ENCODE data around the gene UCHL5. TPM values are rescaled to one million over a fixed set of nuclear protein-coding genes. Genes with fewer than 3 reads are reported as not detected.

UCHL5 gene
- total RNA-seq, 1 experiment from 2014 or later: 42.1 TPM

DNA sequence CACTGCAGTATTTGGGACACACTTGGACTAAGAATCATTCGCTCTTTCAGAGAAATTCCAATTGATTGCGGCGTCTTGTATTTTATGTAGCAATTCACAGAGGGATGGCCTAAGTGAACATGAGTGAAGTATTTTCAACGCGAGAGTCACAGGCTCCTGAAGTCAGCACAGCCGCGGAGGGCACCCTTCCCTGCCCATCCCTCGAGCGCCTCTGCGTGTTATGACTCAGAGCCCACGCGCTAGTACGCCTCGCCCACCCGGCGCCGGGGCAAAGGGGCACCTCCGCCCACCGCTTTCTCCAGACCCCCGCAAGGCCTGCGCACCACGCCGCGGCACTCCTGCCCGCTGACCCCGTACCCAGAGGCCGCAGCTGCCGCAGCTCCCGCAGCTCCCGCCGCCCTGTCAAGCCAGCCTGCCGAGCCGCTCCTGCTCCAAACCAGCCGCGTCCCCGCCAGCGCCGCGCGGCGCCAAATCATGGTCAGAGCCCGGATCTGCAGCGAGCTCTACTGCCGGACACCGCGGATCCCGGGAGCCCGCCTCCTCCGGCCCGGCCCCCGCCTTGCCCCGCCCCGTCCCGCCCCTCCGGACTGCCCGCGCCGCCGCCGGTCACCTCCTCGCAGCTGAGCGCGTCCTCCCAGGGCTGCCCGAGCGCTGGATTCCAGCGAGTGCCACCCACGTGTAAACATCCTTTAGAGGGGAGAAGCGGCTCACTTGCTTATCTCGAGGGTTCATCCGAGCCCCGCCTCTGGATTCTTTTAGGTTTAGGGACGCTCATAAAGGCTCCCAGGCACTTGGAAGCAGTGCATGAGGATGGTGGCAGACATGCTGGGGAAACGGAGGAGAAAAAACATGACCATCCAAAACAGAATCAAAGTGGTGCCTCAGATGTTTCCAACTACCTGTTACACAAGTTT lies 46.0 kb upstream of the UCHL5 start, which contains the start of gene GLRX2:
Gene GLRX2, minus strand, starts transcription at position 508 of the 914 bp plus-strand sequence. Its CDS starts 32 bp downstream, at position 476.
- H3K4ac ChIP-seq (ENCODE audit: low read depth, low read length): no peak within 1 kb of the TSS
- no peak within 1 kb of the TSS for H3K18ac ChIP-seq (ENCODE audit: insufficient read length, low read depth, low read length)
- no peak within 1 kb of the TSS for H2BK5ac ChIP-seq (ENCODE audit: insufficient read length, low read length)
- H4K5ac ChIP-seq (ENCODE audit: insufficient read length, low read depth, low read length): no peak within 1 kb of the TSS
- Mint-ChIP-seq H3K27me3 (ENCODE audit: low read depth) (peaks cover 13% of the 10 kb centered on the region), H3K27ac (peak within 1 kb of the TSS; percentile 73 to 95 (median 86); a peak in 4 of 7 replicates), H3K4me1 (peaks cover 12 to 13% of the 10 kb centered on the region in 2 experiments), H3K9me3 (no peaks in the 10 kb centered on the region), H3K36me3 (ENCODE audit: insufficient read depth in 1 of 3, low read depth in 3 of 3) (peaks cover 0 to 5% (median 0%) of the 10 kb centered on the region in 3 experiments; a peak in 1 of 7 replicates), H3K4me3 (peak within 1 kb of the TSS; percentile 81 to 92)
- no peaks in the 10 kb centered on the region for H3K4me1 ChIP-seq (ENCODE audit: insufficient read depth, low read length)
- H3K79me2 ChIP-seq (ENCODE audit: insufficient read depth, low read length): no peaks in the 10 kb centered on the region
- no peak within 1 kb of the TSS for H2BK15ac ChIP-seq (ENCODE audit: low read depth, low read length)
- no peak within 1 kb of the TSS for H3K23ac ChIP-seq (ENCODE audit: insufficient read length, low read depth, low read length)
- no peaks in the 10 kb centered on the region for H3K79me1 ChIP-seq (ENCODE audit: insufficient read depth, low read depth, low read length, poor library complexity, severe bottlenecking)
- H3K9me3 ChIP-seq (ENCODE audit: control insufficient read depth, low read depth, low read length): no peaks in the 10 kb centered on the region
- peak within 1 kb of the TSS; percentile 51 for H3K9ac ChIP-seq (ENCODE audit: extremely low read depth, insufficient read length, low read length)
- peak; percentile 91 for DNase-seq
- no peak within 1 kb of the TSS for H2BK20ac ChIP-seq (ENCODE audit: low read depth, low read length, poor library complexity, severe bottlenecking)
- H4K8ac ChIP-seq (replicated peaks; ENCODE audit: insufficient read length, low read depth, low read length): no peak within 1 kb of the TSS
- peaks cover 10% of the 10 kb centered on the region for H3K23me2 ChIP-seq (ENCODE audit: insufficient read length, low read depth, low read length, poor library complexity, severe bottlenecking)
- H3K14ac ChIP-seq (ENCODE audit: insufficient read depth, low read length): 0 out of 2 replicates have a peak within 1 kb of the TSS, but pooled peaks have one; percentile 24
- no peaks in the 10 kb centered on the region; the same call in 1 of the 2 replicates for H3K27me3 ChIP-seq (ENCODE audit: insufficient read depth, low read length)
- H4K91ac ChIP-seq (ENCODE audit: insufficient read length, low read depth, low read length): no peak within 1 kb of the TSS
- H3K56ac ChIP-seq (ENCODE audit: insufficient read length, low read depth, low read length): no peak within 1 kb of the TSS
- H3T11ph ChIP-seq (ENCODE audit: low read length): no peak within 1 kb of the TSS
- H2BK12ac ChIP-seq (ENCODE audit: insufficient read length, low read depth, low read length): no peak within 1 kb of the TSS
- peak within 1 kb of the TSS; percentile 36 for H2AFZ ChIP-seq (ENCODE audit: low read length)
- no peak within 1 kb of the TSS for H3K27ac ChIP-seq (ENCODE audit: insufficient read length, low read depth, low read length)
- WGBS (ENCODE audit: extremely low coverage, insufficient read length, low lambda C conversion rate): no CpG with 5 or more reads among the region's 73 CpGs
- no peak for TF ChIP-seq CTCF (conservative IDR thresholded peaks at IDR 0.05)
- H2AK5ac ChIP-seq (ENCODE audit: insufficient read length, low read length): no peak within 1 kb of the TSS
- no peak within 1 kb of the TSS for H2BK120ac ChIP-seq (ENCODE audit: low read depth, low read length, poor library complexity, severe bottlenecking)
- H3K4me2 ChIP-seq (ENCODE audit: insufficient read depth, insufficient read length, low read length): peak within 1 kb of the TSS; percentile 69
- no peaks in the 10 kb centered on the region for H4K20me1 ChIP-seq (ENCODE audit: control insufficient read depth, insufficient read depth, insufficient read length)

Measured in H9 (cell line).